OCI-LY7 (cell line): ENCODE measurements around the gene GPRASP3. TPM values are rescaled to one million over a fixed set of nuclear protein-coding genes. Genes with fewer than 3 reads are reported as not detected.

ENCODE experiments used
- BruUV-seq: library from RNA; stranded (reverse); fragments of 400-500 nt; replicated peaks from 2 replicates; lab custom pipeline; 2021; lab: Mats Ljungman, UMichigan
- CTCF ChIA-PET: fragments of 300-600 bp; sonication (Branson Sonifier 250); formaldehyde crosslinking; loops from one replicate; lab custom pipeline; 2022; ENCODE audit warnings: antibody characterized with exemption; ENCODE audit not compliant: unreplicated experiment; lab: Charles Lee
- POLR2A ChIA-PET: fragments of 300-600 bp; sonication (Branson Sonifier 250); formaldehyde crosslinking; loops from one replicate; lab custom pipeline; 2022; ENCODE audit warnings: antibody characterized with exemption; lab: Charles Lee
- DNase-seq: peaks from one replicate; pipeline ENCODE4 v3.0.0-alpha.2; 2015; ENCODE audit warnings: low spot score
- H2AFZ ChIP-seq: fragments of 200-600 bp; sonication (generic), shearing (Covaris generic); 2 replicates; pipeline ENCODE4 v1.6.1; 2014; ENCODE audit warnings: mild to moderate bottlenecking, antibody characterized with exemption, low read length, moderate library complexity
- H3K27ac ChIP-seq: fragments of 200-600 bp; sonication (generic); 2 replicates; pipeline ENCODE4 v1.5.1; 2014; ENCODE audit warnings: mixed run types, low read depth, mild to moderate bottlenecking, moderate library complexity, low read length, inconsistent platforms; ENCODE audit not compliant: poor library complexity, severe bottlenecking
- H3K36me3 ChIP-seq: fragments of 200-600 bp; sonication (generic); 2 replicates; pipeline ENCODE4 v1.6.1; 2014; ENCODE audit warnings: mild to moderate bottlenecking, antibody characterized with exemption, low read length, moderate library complexity, mixed read lengths; ENCODE audit not compliant: insufficient read depth
- H3K4me1 ChIP-seq: fragments of 200-600 bp; sonication (generic); 2 replicates; pipeline ENCODE4 v1.5.1; 2014; ENCODE audit warnings: mild to moderate bottlenecking, low read length; ENCODE audit not compliant: insufficient read depth, poor library complexity, severe bottlenecking
- H3K4me2 ChIP-seq: fragments of 200-600 bp; sonication (generic); 2 replicates; pipeline ENCODE4 v1.6.1; 2014; ENCODE audit warnings: mild to moderate bottlenecking, low read length
- H3K4me3 ChIP-seq: fragments of 200-600 bp; sonication (generic); 2 replicates; pipeline ENCODE4 v1.5.1; 2014; ENCODE audit warnings: mild to moderate bottlenecking, low read depth, low read length; ENCODE audit not compliant: poor library complexity, severe bottlenecking
- H3K79me2 ChIP-seq: fragments of 200-600 bp; sonication (generic); 2 replicates; pipeline ENCODE4 v1.6.1; 2016; ENCODE audit warnings: low read depth, mild to moderate bottlenecking, low read length, moderate library complexity, mixed read lengths; ENCODE audit not compliant: insufficient read depth
- H3K9me2 ChIP-seq: fragments of 200-600 bp; sonication (generic); 2 replicates; pipeline ENCODE4 v1.6.1; 2016; ENCODE audit warnings: mild to moderate bottlenecking, low read length, mixed read lengths; ENCODE audit not compliant: insufficient read depth
- H3K9me3 ChIP-seq: fragments of 200-600 bp; sonication (generic); 2 replicates; pipeline ENCODE4 v1.6.1; 2014; ENCODE audit warnings: mild to moderate bottlenecking, mixed run types, low read length, mixed read lengths
- H4K20me1 ChIP-seq: fragments of 200-600 bp; sonication (generic); 2 replicates; pipeline ENCODE4 v1.6.1; 2014; ENCODE audit warnings: mild to moderate bottlenecking, antibody characterized with exemption, low read length, moderate library complexity, mixed read lengths; ENCODE audit not compliant: insufficient read depth
- CTCF ChIP-seq: fragments of 200-600 bp; sonication (generic); conservative IDR thresholded peaks from 2 replicates; pipeline ENCODE4 v1.5.1; 2014; ENCODE audit warnings: mild to moderate bottlenecking, antibody characterized with exemption, low read length, moderate library complexity, mixed read lengths
- EZH2phosphoT487 ChIP-seq: fragments of 200-600 bp; sonication (generic); IDR thresholded peaks from 2 replicates; pipeline ENCODE4 v1.6.1; 2018; ENCODE audit warnings: low read depth, borderline replicate concordance, mild to moderate bottlenecking, mixed run types, antibody characterized with exemption, low read length, moderate library complexity, mixed read lengths
- intact Hi-C: fragments of 100-400 bp; cut with micrococcal nuclease; formaldehyde crosslinking; loops from one replicate; pipeline ENCODE4 v1.10.0; 2022; ENCODE audit not compliant: unreplicated experiment
- total RNA-seq, 2 experiments: library from RNA; depleted of rRNA in 1 of 2; stranded (reverse); fragments of >200 nt in 1 of 2; shearing (Covaris generic) in 1 of 2; gene quantifications; 2 replicates each; pipeline ENCODE4 v1.2.3, GENCODE V29; 2014 to 2022

GPRASP3 gene
- total RNA-seq, 2 experiments from 2014 or later: 0.13 TPM; not detected in 1

GRCh38 chrX:102697494-102697893 lies 23.0 kb upstream of the GPRASP3 start:
- H3K4me2 ChIP-seq: no peak overlapping the region
- TF ChIP-seq CTCF: no peak
- no peak for TF ChIP-seq EZH2phosphoT487
- intact Hi-C loops: no loop called here
- H2AFZ ChIP-seq: no peak overlapping the region
- H3K27ac ChIP-seq: no peak overlapping the region
- no peaks in the 10 kb centered on the region for H3K4me1 ChIP-seq
- DNase-seq: no peak
- no peaks in the 10 kb centered on the region for H3K9me3 ChIP-seq
- no peaks in the 10 kb centered on the region for H3K79me2 ChIP-seq
- BruUV-seq: no TSS peak
- no peaks in the 10 kb centered on the region for H3K36me3 ChIP-seq
- H3K4me3 ChIP-seq: no peak overlapping the region
- no peaks in the 10 kb centered on the region for H4K20me1 ChIP-seq
- POLR2A ChIA-PET: no interaction called here
- CTCF ChIA-PET: no interaction called here
- no peaks in the 10 kb centered on the region for H3K9me2 ChIP-seq

- DNase-seq: peak; percentile 9
- Histone ChIP-seq H3K27ac (no peak overlapping the region), H3K36me3 (no peaks in the 10 kb centered on the region), H3K9me3 (no peaks in the 10 kb centered on the region), H3K4me3 (no peak overlapping the region), H4K20me1 (no peaks in the 10 kb centered on the region), H3K4me1 (no peaks in the 10 kb centered on the region), H2AFZ (no peak overlapping the region), H3K9me2 (no peaks in the 10 kb centered on the region), H3K79me2 (no peaks in the 10 kb centered on the region), H3K4me2 (no peak overlapping the region)
- TF ChIP-seq CTCF (no peak), EZH2phosphoT487 (no peak)
- ChIA-PET CTCF (no interaction called here), POLR2A (interaction anchor here (1.2 kb wide), 2 partner anchors 10 to 12 kb away, joined by 3 to 5 read pairs; no protein-coding TSS in a partner anchor)
- no TSS peak for BruUV-seq
- intact Hi-C loops: no loop called here
Observed at GRCh38 chrX:102708900-102709299, 11.6 kb upstream of the GPRASP3 start.

DNA sequence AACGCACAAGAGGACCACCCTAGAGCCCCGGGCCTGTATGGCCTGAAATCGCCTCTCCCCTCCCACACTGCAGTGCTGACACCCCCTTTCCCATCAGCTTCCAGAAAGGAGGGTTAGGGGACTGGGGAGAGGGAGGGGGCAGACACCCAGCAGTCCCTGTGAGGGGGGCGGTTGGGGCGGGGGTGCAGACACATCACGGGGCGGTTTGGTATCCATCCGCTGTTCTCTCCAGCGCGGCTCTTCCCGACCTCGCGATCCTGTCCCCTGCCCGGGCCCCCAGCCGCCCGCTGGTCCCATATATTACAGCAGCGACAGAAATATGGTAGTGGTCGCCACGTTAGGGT lies 8.7 kb upstream of the GPRASP3 start:
- H3K4me3 ChIP-seq: no peak overlapping the region
- ChIA-PET CTCF (no interaction called here), POLR2A (no interaction called here)
- no peak overlapping the region for H3K4me2 ChIP-seq
- H3K4me1 ChIP-seq: no peaks in the 10 kb centered on the region
- no peaks in the 10 kb centered on the region for H3K9me3 ChIP-seq
- no peak for TF ChIP-seq EZH2phosphoT487
- no peak for TF ChIP-seq CTCF
- DNase-seq: no peak
- H3K79me2 ChIP-seq: no peaks in the 10 kb centered on the region
- H3K36me3 ChIP-seq: no peaks in the 10 kb centered on the region
- H2AFZ ChIP-seq: no peak overlapping the region
- no peak overlapping the region for H3K27ac ChIP-seq
- no peaks in the 10 kb centered on the region for H3K9me2 ChIP-seq
- H4K20me1 ChIP-seq: no peaks in the 10 kb centered on the region
- no TSS peak for BruUV-seq
- intact Hi-C loops: no loop called here
